Left ventricle myocardium inferior (tissue), 1 donor: Measurements from ENCODE around the gene FAM170B. TPM values are rescaled to one million over a fixed set of nuclear protein-coding genes. Genes with fewer than 3 reads are reported as not detected.

Source experiments
- DNase-seq: peaks from one replicate; pipeline ENCODE4 v3.0.0-alpha.2; 2020
- H3K27ac ChIP-seq: fragments of 200-600 bp; replicated peaks from 2 replicates; pipeline ENCODE4 v1.8.0; 2021
- H3K27me3 ChIP-seq: fragments of 200-600 bp; 2 replicates; pipeline ENCODE4 v1.8.0; 2021; ENCODE audit warnings: low read depth
- H3K36me3 ChIP-seq: fragments of 200-600 bp; 2 replicates; pipeline ENCODE4 v1.8.0; 2021
- H3K4me1 ChIP-seq: fragments of 200-600 bp; 2 replicates; pipeline ENCODE4 v1.8.0; 2021
- H3K4me3 ChIP-seq: fragments of 200-600 bp; 2 replicates; pipeline ENCODE4 v1.8.0; 2021; ENCODE audit warnings: mild to moderate bottlenecking, moderate library complexity
- H3K9me3 ChIP-seq: fragments of 200-600 bp; replicated peaks from 2 replicates; pipeline ENCODE4 v1.8.0; 2021
- intact Hi-C: fragments of 100-400 bp; cut with micrococcal nuclease; formaldehyde crosslinking; loops from one replicate; pipeline ENCODE4 v1.11.0; 2022
- total RNA-seq: library from RNA; stranded (reverse); fragmentation: NEBNext Ultra II Directional; extraction: Animal tissue kit (Norgen Biotek cat#: 25700); gene quantifications from one replicate; pipeline ENCODE4 v1.2.1, GENCODE V29; 2021
- TF ChIP-seq, protein P1 (sequence below): fragments of 200-600 bp; IDR thresholded peaks from 2 replicates; pipeline ENCODE4 v1.8.0; 2021; ENCODE audit warnings: antibody characterized with exemption, mild to moderate bottlenecking, borderline replicate concordance
- donor health status: DM: no; HTN: yes; CAD: no; lungs with severe emphysema.

Gene FAM170B
- total RNA-seq, 1 donor from 2014 or later, result not detected

GRCh38 chr10:49167425-49168170 is 33.8 kb upstream of the FAM170B start:
- no peak overlapping the region for H3K4me3 ChIP-seq
- H3K27me3 ChIP-seq, result no peaks in the 10 kb centered on the region
- no peak for DNase-seq
- peaks cover 16% of the 10 kb centered on the region for H3K36me3 ChIP-seq
- H3K4me1 ChIP-seq, result peaks cover 51% of the 10 kb centered on the region
- no peak overlapping the region for H3K27ac ChIP-seq
- intact Hi-C loops, result loop anchor here (10.0 kb wide), 1 partner anchor 183 kb away; no protein-coding TSS in a partner anchor
- no peaks in the 10 kb centered on the region for H3K9me3 ChIP-seq
- TF ChIP-seq, protein P1, sequence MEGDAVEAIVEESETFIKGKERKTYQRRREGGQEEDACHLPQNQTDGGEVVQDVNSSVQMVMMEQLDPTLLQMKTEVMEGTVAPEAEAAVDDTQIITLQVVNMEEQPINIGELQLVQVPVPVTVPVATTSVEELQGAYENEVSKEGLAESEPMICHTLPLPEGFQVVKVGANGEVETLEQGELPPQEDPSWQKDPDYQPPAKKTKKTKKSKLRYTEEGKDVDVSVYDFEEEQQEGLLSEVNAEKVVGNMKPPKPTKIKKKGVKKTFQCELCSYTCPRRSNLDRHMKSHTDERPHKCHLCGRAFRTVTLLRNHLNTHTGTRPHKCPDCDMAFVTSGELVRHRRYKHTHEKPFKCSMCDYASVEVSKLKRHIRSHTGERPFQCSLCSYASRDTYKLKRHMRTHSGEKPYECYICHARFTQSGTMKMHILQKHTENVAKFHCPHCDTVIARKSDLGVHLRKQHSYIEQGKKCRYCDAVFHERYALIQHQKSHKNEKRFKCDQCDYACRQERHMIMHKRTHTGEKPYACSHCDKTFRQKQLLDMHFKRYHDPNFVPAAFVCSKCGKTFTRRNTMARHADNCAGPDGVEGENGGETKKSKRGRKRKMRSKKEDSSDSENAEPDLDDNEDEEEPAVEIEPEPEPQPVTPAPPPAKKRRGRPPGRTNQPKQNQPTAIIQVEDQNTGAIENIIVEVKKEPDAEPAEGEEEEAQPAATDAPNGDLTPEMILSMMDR, result no peak

GRCh38 chr10:49166484-49167400 is 32.9 kb upstream of the FAM170B start:
- H3K36me3 ChIP-seq, result peaks cover 16% of the 10 kb centered on the region
- no peak overlapping the region for H3K4me3 ChIP-seq
- TF ChIP-seq, protein P1, result no peak
- no peaks in the 10 kb centered on the region for H3K27me3 ChIP-seq
- H3K27ac ChIP-seq, result no peak overlapping the region
- peaks cover 45% of the 10 kb centered on the region for H3K4me1 ChIP-seq
- DNase-seq, result no peak
- intact Hi-C loops, result loop anchor here (10.0 kb wide), 1 partner anchor 182 kb away; no protein-coding TSS in a partner anchor
- H3K9me3 ChIP-seq, result no peaks in the 10 kb centered on the region

DNA sequence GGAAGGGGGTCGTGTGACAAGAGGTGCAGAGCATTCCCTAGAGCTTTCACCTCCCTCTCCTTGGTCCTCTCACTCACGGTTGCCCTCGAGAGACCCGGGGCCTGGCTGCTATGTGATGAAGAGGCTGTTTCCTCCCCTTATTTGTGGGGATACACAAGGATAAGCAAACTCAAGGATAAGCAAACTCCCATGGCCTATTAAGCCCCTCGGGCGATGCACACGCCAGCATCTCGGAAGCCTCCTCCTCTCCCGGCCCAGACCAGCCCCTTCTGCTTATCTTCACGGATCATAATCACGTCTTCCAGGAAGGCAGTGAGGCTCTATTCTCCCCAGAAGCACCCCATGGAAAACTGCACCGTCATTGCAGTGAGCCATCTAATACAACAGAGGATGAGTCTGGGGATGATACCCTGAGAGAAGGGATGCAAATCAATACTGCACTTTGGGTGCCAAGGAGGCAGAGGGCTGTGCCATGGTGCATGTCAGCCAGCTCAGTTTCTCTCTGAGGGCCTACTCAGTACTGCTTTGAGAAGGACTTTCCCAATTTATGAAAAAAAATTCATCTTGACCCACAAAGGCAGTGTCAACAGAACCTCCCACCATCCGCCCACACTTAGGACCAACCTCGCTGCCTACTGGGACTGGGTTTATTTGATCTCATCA is 32.1 kb upstream of the FAM170B start:
- TF ChIP-seq, protein P1, result no peak
- H3K4me3 ChIP-seq, result no peak overlapping the region
- intact Hi-C loops, result loop anchor here (10.0 kb wide), 1 partner anchor 181 kb away; no protein-coding TSS in a partner anchor
- no peak for DNase-seq
- H3K9me3 ChIP-seq, result no peaks in the 10 kb centered on the region
- peaks cover 16% of the 10 kb centered on the region for H3K36me3 ChIP-seq
- no peak overlapping the region for H3K27ac ChIP-seq
- H3K27me3 ChIP-seq, result no peaks in the 10 kb centered on the region
- H3K4me1 ChIP-seq, result peaks cover 47% of the 10 kb centered on the region

DNA sequence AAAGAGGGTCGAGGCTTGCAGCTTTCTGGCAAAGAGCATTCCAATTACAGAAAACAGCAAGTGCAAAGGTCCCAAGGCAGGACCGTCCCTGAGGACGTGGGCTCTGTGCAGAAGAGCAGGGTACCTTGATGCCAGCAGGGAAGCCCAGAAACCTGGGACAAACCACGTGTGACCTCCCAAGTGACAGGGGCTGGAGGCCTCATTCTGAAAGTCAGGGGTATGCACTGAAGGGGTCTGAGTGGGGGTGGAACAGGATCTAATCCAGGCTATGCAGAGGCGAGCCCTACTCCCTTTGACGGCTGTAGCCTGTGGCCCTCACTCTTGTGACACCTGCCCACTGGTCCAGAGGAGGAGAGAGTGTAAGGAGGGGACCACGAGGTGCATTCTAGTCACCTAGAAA is 31.4 kb upstream of the FAM170B start:
- Histone ChIP-seq H3K36me3 (peaks cover 21% of the 10 kb centered on the region), H3K4me3 (no peak overlapping the region), H3K27me3 (no peaks in the 10 kb centered on the region), H3K4me1 (peaks cover 42% of the 10 kb centered on the region), H3K27ac (no peak overlapping the region), H3K9me3 (no peaks in the 10 kb centered on the region)
- intact Hi-C loops, result loop anchor here (10.0 kb wide), 1 partner anchor 180 kb away; no protein-coding TSS in a partner anchor
- DNase-seq, result no peak
- TF ChIP-seq, protein P1, result no peak
